Suppressor macrophage treated with lipopolysaccharide for 4 hours (primary cell): Measurements from ENCODE around the gene FBL.
A peak's percentile ranks its signal among the peaks of the same experiment; 100 is the strongest.
"Not testable (repeated sequence)": the region's sequence is repeated elsewhere in the genome, so short reads cannot be mapped to it uniquely, and the experiment has no call there.

Experiments used
- DNase-seq: peaks from one replicate; pipeline ENCODE4 v3.0.0-alpha.2; 2020

FBL gene

DNA sequence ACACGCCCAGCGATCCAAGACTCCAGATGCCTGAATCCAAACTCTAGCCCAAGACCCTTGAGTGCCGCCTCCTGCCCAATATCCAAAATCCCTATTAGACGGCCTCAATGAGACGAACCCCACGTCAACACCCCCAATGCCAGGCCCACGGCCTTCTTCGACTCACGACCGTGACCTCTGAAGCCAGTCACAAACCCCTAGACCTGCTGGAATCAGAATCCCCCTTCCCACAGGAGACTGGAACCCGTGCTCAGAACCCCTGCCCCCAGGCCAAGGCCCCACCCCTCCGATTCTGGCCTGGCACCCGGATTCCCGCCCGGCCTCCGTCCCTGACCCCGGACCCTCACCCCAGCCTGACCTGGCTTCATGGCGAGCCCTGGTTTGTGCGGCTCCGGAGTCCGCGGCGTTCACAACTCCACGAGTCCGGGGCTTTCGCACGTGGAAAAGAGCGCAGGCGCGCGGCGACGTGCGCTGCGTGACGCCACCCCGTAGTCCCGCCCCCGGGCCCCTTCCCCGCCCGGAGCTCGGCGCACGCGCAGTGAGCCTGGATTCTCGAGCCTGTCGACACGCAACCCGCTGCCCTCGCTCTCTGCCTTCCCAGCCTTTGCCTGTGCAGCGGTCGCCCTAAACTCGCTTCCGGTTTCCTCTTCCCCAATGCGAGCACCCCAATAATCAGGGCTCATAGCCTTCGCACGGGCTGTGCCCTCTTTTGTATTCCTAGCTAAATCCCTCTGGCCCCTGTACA, at the start of gene FBL:
FBL (minus strand) TSS at position 447 of the 745 bp plus-strand sequence; CDS start at position 368, 79 bp downstream.
- peak; percentile 99 for DNase-seq

DNA sequence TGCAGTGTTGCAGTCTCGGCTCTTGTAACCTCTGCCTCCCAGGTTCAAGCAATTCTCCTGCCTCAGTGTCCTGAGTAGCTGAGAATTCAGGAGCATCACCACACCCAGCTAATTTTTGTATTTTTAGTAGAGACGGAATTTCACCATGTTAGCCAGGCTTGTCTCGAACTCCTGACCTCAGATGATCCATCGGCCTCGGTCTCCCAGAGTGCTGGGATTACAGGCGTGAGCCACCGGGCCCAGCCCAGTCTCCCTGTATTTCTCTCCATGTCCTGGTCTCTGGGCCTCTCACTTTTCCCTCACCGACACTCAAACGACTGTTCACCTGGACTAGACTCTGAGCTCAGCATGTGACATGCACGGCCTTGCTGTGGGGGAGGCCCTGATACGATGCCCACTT, 48.9 kb upstream of the FBL start:
- not testable (repeated sequence) for DNase-seq

GRCh38 chr19:39894236-39894606, 48.0 kb upstream of the FBL start:
- not testable (repeated sequence) for DNase-seq

DNA sequence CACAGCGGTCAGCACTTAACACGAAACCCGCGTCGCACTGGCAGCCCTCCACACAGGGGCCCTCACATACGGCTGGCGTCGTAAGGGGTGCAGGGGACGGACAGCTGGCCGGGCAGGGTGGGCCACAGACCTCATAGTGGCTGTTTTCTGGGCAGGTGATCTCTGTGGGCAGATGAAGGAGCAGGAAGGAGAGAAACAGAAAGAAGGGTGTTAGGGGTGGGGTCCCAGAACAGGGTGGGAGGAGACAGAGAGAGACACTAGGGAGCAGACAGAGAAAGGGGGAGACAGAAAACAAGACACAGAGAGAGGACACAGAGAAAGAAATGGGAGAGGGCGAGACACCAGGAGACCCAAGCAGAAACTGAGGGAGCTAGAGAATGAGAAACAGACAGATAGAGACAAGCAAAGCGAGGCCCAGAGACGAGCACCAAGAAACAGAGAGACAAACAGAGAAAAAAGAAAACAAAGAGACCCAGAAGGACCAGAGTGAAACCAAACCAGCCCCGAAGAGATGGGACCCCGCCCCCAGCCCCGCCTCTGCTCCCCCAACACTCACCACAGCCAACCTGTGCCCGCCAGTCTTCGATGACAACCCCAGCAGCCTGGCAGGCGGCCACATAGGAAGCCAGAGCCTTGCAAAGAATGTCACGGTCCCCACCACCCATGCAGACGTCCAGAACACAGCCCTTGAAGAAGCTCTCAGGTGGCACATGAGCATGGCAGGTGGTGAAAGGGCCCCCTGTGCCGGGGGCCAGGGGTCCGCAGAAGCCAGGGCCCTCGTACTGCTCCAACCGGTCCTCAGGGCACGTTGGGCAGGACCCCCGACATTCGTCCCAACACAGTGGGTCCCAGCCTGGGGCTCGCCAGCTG, 47.4 kb upstream of the FBL start:
- not testable (repeated sequence) for DNase-seq

GRCh38 chr19:39892506-39892902, 46.3 kb upstream of the FBL start:
- not testable (repeated sequence) for DNase-seq

- DNase-seq: not testable (repeated sequence)
Measured at GRCh38 chr19:39891660-39892505, 45.7 kb upstream of the FBL start.

- no peak for DNase-seq
Measured at GRCh38 chr19:39890755-39891551, 44.8 kb upstream of the FBL start.

- DNase-seq: not testable (repeated sequence)
Measured at GRCh38 chr19:39889872-39890754, 43.9 kb upstream of the FBL start.

DNA sequence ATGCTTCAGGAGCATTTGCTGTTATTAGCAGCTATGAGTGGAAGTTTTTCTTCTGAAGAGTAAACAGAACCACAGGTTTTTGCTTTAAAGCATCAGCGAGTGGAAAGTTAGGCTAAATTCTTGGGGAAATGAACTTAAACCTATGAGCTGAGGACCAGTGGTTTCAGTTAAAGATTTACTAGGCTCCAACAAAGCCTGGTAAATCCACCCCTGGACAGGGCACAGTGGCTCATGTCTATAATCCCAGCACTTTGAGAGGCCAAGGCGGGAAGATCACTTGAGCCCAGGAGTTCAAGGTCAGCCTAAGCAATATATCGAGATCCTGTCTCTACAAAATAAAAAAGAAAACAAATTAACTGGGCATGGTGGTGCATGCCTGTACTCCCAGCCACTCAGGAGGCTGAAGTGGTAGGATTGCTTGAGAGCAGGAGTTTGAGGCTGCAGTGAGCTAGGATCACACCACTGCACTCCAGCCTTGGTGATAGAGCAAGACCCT, 41.3 kb upstream of the FBL start:
- DNase-seq: not testable (repeated sequence)

DNA sequence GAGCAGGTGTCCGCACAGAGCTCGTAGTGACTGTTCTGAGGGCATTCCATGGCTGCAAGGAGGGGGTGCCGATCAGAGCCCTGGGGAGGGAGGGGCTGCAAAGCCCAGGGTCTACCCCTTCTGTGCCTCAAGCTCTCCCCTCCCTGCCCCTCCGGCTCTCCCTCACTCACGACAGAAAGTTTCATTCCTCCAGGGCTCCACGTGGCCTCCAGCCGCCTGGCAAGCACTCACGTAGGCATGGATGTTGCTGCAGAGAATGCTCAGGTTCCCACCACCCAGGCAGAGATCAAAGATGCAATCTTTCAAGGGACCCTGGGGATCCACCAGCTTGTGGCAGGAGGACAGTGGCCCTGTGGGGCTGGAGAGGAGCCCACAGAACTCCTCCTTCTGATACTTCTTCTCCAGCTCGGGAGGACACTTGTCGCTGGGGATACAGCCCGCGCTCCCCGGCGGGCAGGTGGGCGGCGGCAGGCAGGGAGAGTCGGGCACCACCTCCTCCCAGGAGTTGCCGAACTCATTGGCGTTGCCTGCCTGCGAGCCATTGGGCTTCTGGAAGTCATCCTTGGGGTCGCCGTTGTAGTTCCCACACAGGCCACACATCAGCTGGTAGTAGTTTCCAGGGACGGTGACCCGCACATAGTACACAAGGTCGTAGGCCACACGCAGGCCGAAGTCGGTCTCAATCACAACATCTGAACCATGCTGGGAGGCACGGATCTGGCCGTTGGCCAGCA, 39.8 kb upstream of the FBL start:
- not testable (repeated sequence) for DNase-seq

GRCh38 chr19:39884721-39885120, 38.5 kb upstream of the FBL start:
- not testable (repeated sequence) for DNase-seq

DNA sequence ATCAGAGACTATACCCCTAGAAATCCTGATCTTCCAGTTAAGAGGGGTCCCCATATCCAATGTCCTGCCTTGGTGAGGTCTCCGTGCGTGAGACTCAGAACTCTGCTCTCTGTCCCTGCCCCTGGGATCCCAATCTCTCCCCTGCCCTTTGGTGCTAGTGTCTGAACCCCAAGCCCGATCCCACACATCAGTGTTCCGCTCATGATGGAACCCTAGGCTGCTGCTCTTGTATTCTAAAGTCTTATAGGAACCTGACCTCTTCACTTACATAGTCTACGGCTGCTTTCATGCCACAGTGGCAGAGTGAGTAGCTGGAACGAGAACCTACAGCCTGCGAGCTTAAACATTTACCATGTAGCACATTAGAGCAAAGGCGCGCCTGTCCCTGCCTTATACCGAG, 36.5 kb upstream of the FBL start:
- not testable (repeated sequence) for DNase-seq

GRCh38 chr19:39881495-39882110, 35.4 kb upstream of the FBL start:
- peak; percentile 66 for DNase-seq

DNA sequence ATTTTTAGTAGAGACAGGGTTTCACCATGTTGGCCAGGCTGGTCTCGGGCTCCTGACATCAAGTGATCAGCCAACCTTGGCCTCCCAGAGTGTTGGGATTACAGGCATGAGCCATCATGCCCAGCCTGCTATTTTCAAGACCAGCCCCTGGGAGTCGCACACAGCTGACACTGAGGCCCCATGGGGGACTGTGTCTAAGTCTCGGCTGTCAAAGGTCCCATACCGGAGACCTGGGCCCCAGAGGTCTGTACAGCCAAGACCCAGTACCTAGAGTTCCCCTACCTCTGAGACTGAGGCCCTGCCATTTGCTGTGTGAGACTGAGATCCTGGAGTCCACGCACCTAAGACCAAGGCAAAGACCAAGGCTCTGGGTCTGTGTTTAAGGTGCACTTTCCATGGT, 34.1 kb upstream of the FBL start:
- not testable (repeated sequence) for DNase-seq

DNA sequence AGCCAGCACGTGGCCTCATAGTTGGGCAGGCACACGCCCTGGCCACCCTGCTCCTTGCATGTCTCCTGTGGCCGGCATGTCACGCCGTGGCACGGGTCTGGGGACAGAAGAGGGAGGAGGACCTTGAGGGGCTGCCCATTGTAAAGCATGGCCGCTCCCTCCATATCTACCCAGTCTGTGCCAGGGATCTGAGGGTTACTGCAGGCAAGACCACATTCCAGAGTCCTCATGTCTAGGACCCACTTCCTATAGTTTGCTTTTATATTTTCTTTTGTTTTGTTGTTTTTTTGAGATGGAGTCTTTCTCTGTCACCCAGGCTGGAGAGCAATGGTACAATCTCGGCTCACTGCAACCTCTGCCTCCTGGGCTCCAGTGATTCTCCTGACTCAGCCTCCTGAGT, 33.6 kb upstream of the FBL start:
- DNase-seq: not testable (repeated sequence)

DNA sequence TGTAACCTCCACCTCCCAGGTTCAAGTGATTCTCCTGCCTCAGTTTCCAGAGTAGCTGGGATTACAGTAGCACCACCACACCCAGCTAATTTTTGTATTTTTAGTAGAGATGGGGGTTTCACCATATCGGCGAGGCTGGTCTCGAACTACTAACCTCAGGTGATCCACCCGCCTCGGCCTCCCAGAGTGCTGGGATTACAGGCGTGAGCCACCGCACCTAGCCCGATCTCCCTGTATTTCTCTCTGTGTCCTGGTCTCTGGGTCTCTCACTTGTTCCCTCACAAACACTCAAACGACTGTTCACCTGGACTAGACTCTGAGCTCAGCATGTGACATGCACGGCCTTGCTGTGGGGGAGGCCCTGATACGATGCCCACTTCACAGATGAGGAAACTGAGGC, 32.7 kb upstream of the FBL start:
- DNase-seq: not testable (repeated sequence)

GRCh38 chr19:39878398-39878797, 32.2 kb upstream of the FBL start:
- DNase-seq: no peak

DNA sequence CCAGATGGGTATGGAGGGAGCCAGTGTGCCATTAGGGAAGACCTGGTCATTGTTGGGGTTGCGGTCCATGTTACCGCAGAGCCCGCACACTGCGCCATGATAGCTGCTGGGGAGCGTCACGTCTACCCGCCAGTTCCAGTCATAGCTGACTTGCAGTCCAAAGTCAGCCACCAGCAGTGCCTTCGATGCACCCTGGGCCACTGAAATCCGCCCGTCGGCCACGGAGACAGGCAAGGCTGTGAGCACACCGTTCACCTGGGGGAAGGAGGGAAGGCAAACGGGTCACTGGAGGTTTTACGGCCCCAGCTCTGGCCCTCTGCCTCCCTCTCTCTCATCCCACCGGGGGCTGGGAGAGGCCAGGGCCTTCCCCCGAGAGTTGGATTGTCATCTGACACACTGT, 31.8 kb upstream of the FBL start:
- not testable (repeated sequence) for DNase-seq

DNA sequence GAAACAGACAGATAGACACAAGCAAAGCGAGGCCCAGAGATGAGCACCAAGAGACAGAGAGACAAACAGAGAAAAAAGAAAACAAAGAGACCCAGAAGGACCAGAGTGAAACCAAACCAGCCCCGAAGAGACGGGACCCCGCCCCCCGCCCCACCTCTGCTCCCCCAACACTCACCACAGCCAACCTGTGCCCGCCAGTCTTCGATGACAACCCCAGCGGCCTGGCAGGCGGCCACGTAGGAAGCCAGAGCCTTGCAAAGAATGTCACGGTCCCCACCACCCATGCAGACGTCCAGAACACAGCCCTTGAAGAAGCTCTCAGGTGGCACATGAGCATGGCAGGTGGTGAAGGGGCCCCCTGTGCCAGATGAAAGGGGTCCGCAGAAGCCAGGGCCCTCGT, 31.3 kb upstream of the FBL start:
- not testable (repeated sequence) for DNase-seq

GRCh38 chr19:39876486-39876885, 30.3 kb upstream of the FBL start:
- DNase-seq: not testable (repeated sequence)
